H9 (cell line): ENCODE measurements around the gene MINDY4B. TPM values are rescaled to one million over a fixed set of nuclear protein-coding genes. Genes with fewer than 3 reads are reported as not detected.

Experiments used
- DNase-seq: peaks from one replicate; pipeline ENCODE4 v3.0.0-alpha.2; 2017
- H2AFZ ChIP-seq: one replicate; pipeline ENCODE4 v1.6.1; 2013; ENCODE audit warnings: mild to moderate bottlenecking, low read length, control low read depth, moderate library complexity
- H2AK5ac ChIP-seq: 2 replicates; pipeline ENCODE4 v1.6.1; 2013; ENCODE audit warnings: low read length, control low read depth, mixed read lengths; ENCODE audit not compliant: insufficient read length
- H2BK120ac ChIP-seq: one replicate; pipeline ENCODE4 v1.6.1; 2013; ENCODE audit warnings: low read depth, mild to moderate bottlenecking, low read length, control low read depth, inconsistent platforms; ENCODE audit not compliant: poor library complexity, severe bottlenecking
- H2BK12ac ChIP-seq: 2 replicates; pipeline ENCODE4 v1.6.1; 2013; ENCODE audit warnings: low read length, control low read depth, mixed read lengths, low read depth; ENCODE audit not compliant: insufficient read length
- H2BK15ac ChIP-seq: 2 replicates; pipeline ENCODE4 v1.6.1; 2013; ENCODE audit warnings: low read depth, low read length, control low read depth
- H2BK20ac ChIP-seq: one replicate; pipeline ENCODE4 v1.6.1; 2013; ENCODE audit warnings: low read depth, mild to moderate bottlenecking, low read length, control low read depth, inconsistent platforms; ENCODE audit not compliant: poor library complexity, severe bottlenecking
- H2BK5ac ChIP-seq: 2 replicates; pipeline ENCODE4 v1.6.1; 2013; ENCODE audit warnings: low read length, control low read depth, mixed read lengths; ENCODE audit not compliant: insufficient read length
- H3K14ac ChIP-seq: 2 replicates; pipeline ENCODE4 v1.6.1; 2013; ENCODE audit warnings: low read length, control low read depth; ENCODE audit not compliant: insufficient read depth
- H3K18ac ChIP-seq: 2 replicates; pipeline ENCODE4 v1.6.1; 2013; ENCODE audit warnings: low read depth, mild to moderate bottlenecking, mixed read lengths, low read length, control low read depth; ENCODE audit not compliant: insufficient read length
- H3K23ac ChIP-seq: 2 replicates; pipeline ENCODE4 v1.6.1; 2013; ENCODE audit warnings: low read length, control low read depth, mixed read lengths, low read depth; ENCODE audit not compliant: insufficient read length
- H3K23me2 ChIP-seq: 2 replicates; pipeline ENCODE4 v1.6.1; 2013; ENCODE audit warnings: low read depth, mild to moderate bottlenecking, mixed read lengths, low read length, control low read depth; ENCODE audit not compliant: insufficient read length, poor library complexity, severe bottlenecking
- H3K27ac ChIP-seq: 2 replicates; pipeline ENCODE4 v1.5.1; 2013; ENCODE audit warnings: low read length, control low read depth, mixed read lengths, low read depth; ENCODE audit not compliant: insufficient read length
- H3K27me3 ChIP-seq: 2 replicates; pipeline ENCODE4 v1.6.1; 2013; ENCODE audit warnings: low read length, control low read depth, inconsistent platforms; ENCODE audit not compliant: insufficient read depth
- H3K4ac ChIP-seq: 2 replicates; pipeline ENCODE4 v1.6.1; 2013; ENCODE audit warnings: low read depth, mild to moderate bottlenecking, control low read depth, inconsistent platforms, low read length, moderate library complexity
- H3K4me1 ChIP-seq: 2 replicates; pipeline ENCODE4 v1.6.1; 2013; ENCODE audit warnings: low read length, control low read depth, inconsistent platforms; ENCODE audit not compliant: insufficient read depth
- H3K4me2 ChIP-seq: 2 replicates; pipeline ENCODE4 v1.6.1; 2013; ENCODE audit warnings: low read length, control low read depth, mixed read lengths; ENCODE audit not compliant: insufficient read length, insufficient read depth
- H3K56ac ChIP-seq: 2 replicates; pipeline ENCODE4 v1.6.1; 2013; ENCODE audit warnings: low read depth, mild to moderate bottlenecking, mixed read lengths, low read length, control low read depth; ENCODE audit not compliant: insufficient read length
- H3K79me1 ChIP-seq: 2 replicates; pipeline ENCODE4 v1.6.1; 2013; ENCODE audit warnings: low read depth, mild to moderate bottlenecking, moderate library complexity, low read length, control low read depth, inconsistent platforms; ENCODE audit not compliant: insufficient read depth, poor library complexity, severe bottlenecking
- H3K79me2 ChIP-seq: 2 replicates; pipeline ENCODE4 v1.6.1; 2013; ENCODE audit warnings: low read length, control low read depth, inconsistent platforms; ENCODE audit not compliant: insufficient read depth
- H3K9ac ChIP-seq: 2 replicates; pipeline ENCODE4 v1.6.1; 2013; ENCODE audit warnings: low read length, control low read depth, mixed read lengths; ENCODE audit not compliant: insufficient read length; ENCODE audit errors: extremely low read depth
- H3K9me3 ChIP-seq: one replicate; pipeline ENCODE4 v1.6.1; 2013; ENCODE audit warnings: low read depth, low read length, inconsistent platforms; ENCODE audit not compliant: control insufficient read depth
- H3T11ph ChIP-seq: one replicate; pipeline ENCODE4 v1.6.1; 2013; ENCODE audit warnings: mild to moderate bottlenecking, low read length, control low read depth, inconsistent platforms
- H4K20me1 ChIP-seq: one replicate; pipeline ENCODE4 v1.6.1; 2013; ENCODE audit not compliant: control insufficient read depth, insufficient read length, insufficient read depth
- H4K5ac ChIP-seq: 2 replicates; pipeline ENCODE4 v1.6.1; 2013; ENCODE audit warnings: low read depth, mild to moderate bottlenecking, mixed read lengths, low read length, control low read depth; ENCODE audit not compliant: insufficient read length
- H4K8ac ChIP-seq: replicated peaks from 2 replicates; pipeline ENCODE4 v1.6.1; 2013; ENCODE audit warnings: low read length, control low read depth, mixed read lengths, low read depth; ENCODE audit not compliant: insufficient read length
- H4K91ac ChIP-seq: 2 replicates; pipeline ENCODE4 v1.6.1; 2013; ENCODE audit warnings: low read depth, mild to moderate bottlenecking, moderate library complexity, mixed read lengths, low read length, control low read depth; ENCODE audit not compliant: insufficient read length
- H3K27ac Mint-ChIP-seq, 3 experiments: 2 replicates in 2 of 3; 3 replicates in 1 of 3; pipeline ENCODE4 v1.8.0; 2020 to 2021; ENCODE audit warnings: mixed read lengths in 3 of 3, mild to moderate bottlenecking in 1 of 3, moderate library complexity in 1 of 3
- H3K27me3 Mint-ChIP-seq: 2 replicates; pipeline ENCODE4 v1.8.0; 2021; ENCODE audit warnings: low read depth, mild to moderate bottlenecking, moderate library complexity, mixed read lengths
- H3K36me3 Mint-ChIP-seq, 3 experiments: 2 replicates in 2 of 3; 3 replicates in 1 of 3; pipeline ENCODE4 v1.8.0; 2020 to 2021; ENCODE audit warnings: low read depth in 3 of 3, mixed read lengths in 3 of 3; ENCODE audit not compliant: insufficient read depth in 1 of 3
- H3K4me1 Mint-ChIP-seq, 2 experiments: 2 replicates each; pipeline ENCODE4 v1.8.0; 2020; ENCODE audit warnings: mixed read lengths in 2 of 2
- H3K4me3 Mint-ChIP-seq, 2 experiments: 2 replicates in 1 of 2; 3 replicates in 1 of 2; pipeline ENCODE4 v1.8.0; 2020 to 2021; ENCODE audit warnings: mild to moderate bottlenecking in 2 of 2, mixed read lengths in 2 of 2, moderate library complexity in 1 of 2
- H3K9me3 Mint-ChIP-seq, 2 experiments: 2 replicates in 1 of 2; 3 replicates in 1 of 2; pipeline ENCODE4 v1.8.0; 2020; ENCODE audit warnings: mild to moderate bottlenecking in 2 of 2, mixed read lengths in 2 of 2, moderate library complexity in 1 of 2
- CTCF ChIP-seq: fragments of 200-600 bp; sonication (generic); conservative IDR thresholded peaks from 3 replicates; pipeline ENCODE4 v1.8.0; 2021; ENCODE audit warnings: antibody characterized with exemption, mild to moderate bottlenecking
- WGBS: extraction: QIAGEN DNeasy Blood & Tissue Kit; methylation state at CpG from one replicate; pipeline ENCODE4 v1.1.7; 2013; ENCODE audit warnings: missing lambda C conversion rate, low lambda C conversion rate, mixed read lengths; ENCODE audit not compliant: insufficient read length; ENCODE audit errors: extremely low coverage; 5-methylcytosine and 5-hydroxymethylcytosine counted together
- total RNA-seq: library from RNA; stranded (reverse); gene quantifications from 2 replicates; pipeline ENCODE4 v1.2.1, GENCODE V29; 2021

MINDY4B gene
- total RNA-seq, 1 experiment from 2014 or later: not detected

GRCh38 chr3:150822636-150823035, 82.6 kb downstream of the MINDY4B start:
- H3K4me1 Mint-ChIP-seq: peaks cover 0 to 3% of the 10 kb centered on the region in 2 experiments; a peak in 1 of 4 replicates
- Histone ChIP-seq H3K9me3 (no peaks in the 10 kb centered on the region), H3K4me1 (no peaks in the 10 kb centered on the region), H3K27me3 (no peaks in the 10 kb centered on the region), H3K18ac (no peak overlapping the region), H3K4ac (no peak overlapping the region), H3K79me2 (no peaks in the 10 kb centered on the region), H2AFZ (no peak overlapping the region), H2BK20ac (no peak overlapping the region), H2BK15ac (no peak overlapping the region), H3K27ac (no peak overlapping the region), H4K5ac (no peak overlapping the region), H3K23me2 (no peaks in the 10 kb centered on the region), H3K14ac (no peak overlapping the region), H4K8ac (no peak overlapping the region), H4K91ac (no peak overlapping the region), H3K23ac (no peak overlapping the region), H3K56ac (no peak overlapping the region), H2BK120ac (no peak overlapping the region), H3K79me1 (no peaks in the 10 kb centered on the region), H3K4me2 (no peak overlapping the region), H2BK5ac (no peak overlapping the region), H2BK12ac (no peak overlapping the region), H3T11ph (no peak overlapping the region), H4K20me1 (no peaks in the 10 kb centered on the region), H3K9ac (no peak overlapping the region), H2AK5ac (no peak overlapping the region)
- TF ChIP-seq CTCF: no peak
- H3K36me3 Mint-ChIP-seq: no peaks in the 10 kb centered on the region; a peak in 2 of 7 replicates
- H3K9me3 Mint-ChIP-seq: peaks cover 7 to 8% of the 10 kb centered on the region in 2 experiments; a peak in 4 of 5 replicates
- WGBS: no CpG with 5 or more reads among the region's 1 CpG
- no peak for DNase-seq
- no peak overlapping the region for H3K27ac Mint-ChIP-seq
- no peak overlapping the region for H3K4me3 Mint-ChIP-seq
- H3K27me3 Mint-ChIP-seq: peaks cover 9% of the 10 kb centered on the region

Other genes with a start within 250 kb of the MINDY4B start
- gene ERICH6, start 201.5 kb downstream of the MINDY4B start, total RNA-seq: not detected in 2 replicates
- 17.4 and 18.6 TPM in 2 replicates for gene SIAH2, start 142.3 kb downstream of the MINDY4B start, total RNA-seq
- not detected in 2 replicates for gene CLRN1, start 67.3 kb upstream of the MINDY4B start, total RNA-seq
- 14.9 and 16.4 TPM in 2 replicates for gene MED12L, start 180.2 kb upstream of the MINDY4B start, total RNA-seq